ENCODE results near the gene HAO1.

DNA sequence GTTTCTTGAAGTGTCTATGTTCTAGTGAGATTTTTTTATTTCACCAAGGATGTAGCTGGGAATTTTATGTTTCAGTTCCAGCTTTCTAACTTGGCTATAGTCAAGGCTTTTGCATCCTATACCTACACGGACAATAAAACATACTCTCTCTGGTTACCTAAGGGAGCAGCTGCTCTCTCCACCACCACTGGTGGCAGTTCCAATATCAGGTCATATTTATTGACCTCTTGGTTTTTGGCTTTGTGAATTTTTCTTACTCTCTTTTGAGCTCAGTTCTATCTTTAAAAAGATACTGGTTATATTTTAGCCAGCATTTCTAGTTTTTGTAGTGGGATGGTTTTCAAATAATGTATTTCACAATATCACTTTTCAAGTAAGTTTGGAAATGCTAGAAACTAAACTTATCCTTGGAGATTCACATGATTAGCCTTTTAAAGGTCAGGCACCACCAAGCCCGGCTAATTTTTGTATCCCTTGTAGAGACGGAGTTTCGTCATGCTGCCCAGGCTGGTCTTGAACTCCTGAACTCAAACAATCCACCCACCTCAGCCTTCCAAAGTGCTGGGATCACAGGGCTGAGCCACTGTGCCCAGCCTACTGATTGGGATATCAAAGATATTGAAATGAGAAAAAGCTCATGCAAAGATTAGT is 34.7 kb upstream of the HAO1 start:
- TF ChIP-seq CTCF (IDR thresholded peaks at IDR 0.05) (no peak), RAD21 (IDR thresholded peaks at IDR 0.05; ENCODE audit: low read length) (no peak), TCF12 (IDR thresholded peaks at IDR 0.05) (no peak)
- TF ChIP-seq, protein P1, sequence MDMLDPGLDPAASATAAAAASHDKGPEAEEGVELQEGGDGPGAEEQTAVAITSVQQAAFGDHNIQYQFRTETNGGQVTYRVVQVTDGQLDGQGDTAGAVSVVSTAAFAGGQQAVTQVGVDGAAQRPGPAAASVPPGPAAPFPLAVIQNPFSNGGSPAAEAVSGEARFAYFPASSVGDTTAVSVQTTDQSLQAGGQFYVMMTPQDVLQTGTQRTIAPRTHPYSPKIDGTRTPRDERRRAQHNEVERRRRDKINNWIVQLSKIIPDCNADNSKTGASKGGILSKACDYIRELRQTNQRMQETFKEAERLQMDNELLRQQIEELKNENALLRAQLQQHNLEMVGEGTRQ (IDR thresholded peaks at IDR 0.05; ENCODE audit: borderline replicate concordance, low read depth, low read length), result no peak

All from SK-N-SH (cell line).